Measurements from ENCODE around the gene ERMARD.

Gene ERMARD

GRCh38 chr6:169726049-169726400, 25.4 kb upstream of the ERMARD start:
- Histone ChIP-seq H3K27me3 (ENCODE audit: low read length) (no peaks in the 10 kb centered on the region), H3K9ac (ENCODE audit: low read length) (no peak overlapping the region), H3K4me2 (ENCODE audit: low read depth, low read length, poor library complexity, severe bottlenecking) (no peak overlapping the region), H3F3A (ENCODE audit: insufficient read depth) (peaks cover 26% of the 10 kb centered on the region), H2AFZ (ENCODE audit: low read depth, low read length, severe bottlenecking) (no peak overlapping the region), H4K20me1 (ENCODE audit: low read depth, low read length) (peaks cover 15% of the 10 kb centered on the region), H3K79me2 (ENCODE audit: insufficient read depth, low read length) (peaks cover 24% of the 10 kb centered on the region), H3K9me2 (replicated peaks; ENCODE audit: insufficient read depth, low read length) (no peaks in the 10 kb centered on the region), H3K36me3 (ENCODE audit: low read length) (no peaks in the 10 kb centered on the region), H3K27ac (ENCODE audit: low read depth, low read length) (no peak overlapping the region), H3K4me3 (ENCODE audit: insufficient read depth, low read length, poor library complexity, severe bottlenecking) (no peak overlapping the region), H3K9me3 (ENCODE audit: insufficient read depth, low read length) (no peaks in the 10 kb centered on the region)
- no peak for TF ChIP-seq EZH2phosphoT487 (conservative IDR thresholded peaks at IDR 0.05; ENCODE audit: low read length)
- TF ChIP-seq, protein P1, sequence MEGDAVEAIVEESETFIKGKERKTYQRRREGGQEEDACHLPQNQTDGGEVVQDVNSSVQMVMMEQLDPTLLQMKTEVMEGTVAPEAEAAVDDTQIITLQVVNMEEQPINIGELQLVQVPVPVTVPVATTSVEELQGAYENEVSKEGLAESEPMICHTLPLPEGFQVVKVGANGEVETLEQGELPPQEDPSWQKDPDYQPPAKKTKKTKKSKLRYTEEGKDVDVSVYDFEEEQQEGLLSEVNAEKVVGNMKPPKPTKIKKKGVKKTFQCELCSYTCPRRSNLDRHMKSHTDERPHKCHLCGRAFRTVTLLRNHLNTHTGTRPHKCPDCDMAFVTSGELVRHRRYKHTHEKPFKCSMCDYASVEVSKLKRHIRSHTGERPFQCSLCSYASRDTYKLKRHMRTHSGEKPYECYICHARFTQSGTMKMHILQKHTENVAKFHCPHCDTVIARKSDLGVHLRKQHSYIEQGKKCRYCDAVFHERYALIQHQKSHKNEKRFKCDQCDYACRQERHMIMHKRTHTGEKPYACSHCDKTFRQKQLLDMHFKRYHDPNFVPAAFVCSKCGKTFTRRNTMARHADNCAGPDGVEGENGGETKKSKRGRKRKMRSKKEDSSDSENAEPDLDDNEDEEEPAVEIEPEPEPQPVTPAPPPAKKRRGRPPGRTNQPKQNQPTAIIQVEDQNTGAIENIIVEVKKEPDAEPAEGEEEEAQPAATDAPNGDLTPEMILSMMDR (IDR thresholded peaks at IDR 0.05; ENCODE audit: insufficient read depth, low read length, poor library complexity, severe bottlenecking): no peak

- H3F3A ChIP-seq (ENCODE audit: insufficient read depth): peaks cover 26% of the 10 kb centered on the region
- H3K27me3 ChIP-seq (ENCODE audit: low read length): no peaks in the 10 kb centered on the region
- no peaks in the 10 kb centered on the region for H3K9me2 ChIP-seq (replicated peaks; ENCODE audit: insufficient read depth, low read length)
- no peak overlapping the region for H3K4me3 ChIP-seq (ENCODE audit: insufficient read depth, low read length, poor library complexity, severe bottlenecking)
- peaks cover 14% of the 10 kb centered on the region for H3K79me2 ChIP-seq (ENCODE audit: insufficient read depth, low read length)
- no peak overlapping the region for H2AFZ ChIP-seq (ENCODE audit: low read depth, low read length, severe bottlenecking)
- no peaks in the 10 kb centered on the region for H3K36me3 ChIP-seq (ENCODE audit: low read length)
- TF ChIP-seq EZH2phosphoT487 (conservative IDR thresholded peaks at IDR 0.05; ENCODE audit: low read length): no peak
- TF ChIP-seq, protein P1 (IDR thresholded peaks at IDR 0.05; ENCODE audit: insufficient read depth, low read length, poor library complexity, severe bottlenecking): no peak
- H4K20me1 ChIP-seq (ENCODE audit: low read depth, low read length): peaks cover 7% of the 10 kb centered on the region
- no peak overlapping the region for H3K9ac ChIP-seq (ENCODE audit: low read length)
- H3K27ac ChIP-seq (ENCODE audit: low read depth, low read length): no peak overlapping the region
- no peak overlapping the region for H3K4me2 ChIP-seq (ENCODE audit: low read depth, low read length, poor library complexity, severe bottlenecking)
- no peaks in the 10 kb centered on the region for H3K9me3 ChIP-seq (ENCODE audit: insufficient read depth, low read length)
Observed at GRCh38 chr6:169726963-169727362, 24.5 kb upstream of the ERMARD start.

- Histone ChIP-seq H3K79me2 (ENCODE audit: insufficient read depth, low read length) (no peaks in the 10 kb centered on the region), H3K9ac (ENCODE audit: low read length) (no peak overlapping the region), H3K4me3 (ENCODE audit: insufficient read depth, low read length, poor library complexity, severe bottlenecking) (no peak overlapping the region), H3K4me2 (ENCODE audit: low read depth, low read length, poor library complexity, severe bottlenecking) (no peak overlapping the region), H3K36me3 (ENCODE audit: low read length) (no peaks in the 10 kb centered on the region), H3K27me3 (ENCODE audit: low read length) (no peaks in the 10 kb centered on the region), H2AFZ (ENCODE audit: low read depth, low read length, severe bottlenecking) (no peak overlapping the region), H3K27ac (ENCODE audit: low read depth, low read length) (no peak overlapping the region), H3K9me2 (replicated peaks; ENCODE audit: insufficient read depth, low read length) (no peaks in the 10 kb centered on the region), H4K20me1 (ENCODE audit: low read depth, low read length) (no peaks in the 10 kb centered on the region), H3F3A (ENCODE audit: insufficient read depth) (peaks cover 17% of the 10 kb centered on the region), H3K9me3 (ENCODE audit: insufficient read depth, low read length) (no peaks in the 10 kb centered on the region)
- no peak for TF ChIP-seq EZH2phosphoT487 (conservative IDR thresholded peaks at IDR 0.05; ENCODE audit: low read length)
- TF ChIP-seq, protein P1 (IDR thresholded peaks at IDR 0.05; ENCODE audit: insufficient read depth, low read length, poor library complexity, severe bottlenecking): no peak
Observed at GRCh38 chr6:169729961-169730360, 21.5 kb upstream of the ERMARD start.
